ENCODE measurements around the gene MZT1.

Gene MZT1

GRCh38 chr13:72680353-72680752 lies 47.1 kb downstream of the MZT1 start:
- no peak overlapping the region for H3K27ac ChIP-seq
- TF ChIP-seq ZFX (IDR thresholded peaks at IDR 0.05), result no peak
- no peak for TF ChIP-seq CTCF (conservative IDR thresholded peaks at IDR 0.05)

GRCh38 chr13:72678312-72678711 lies 49.1 kb downstream of the MZT1 start:
- H3K27ac ChIP-seq, result no peak overlapping the region
- no peak for TF ChIP-seq ZFX (IDR thresholded peaks at IDR 0.05)

GRCh38 chr13:72677431-72677830 lies 50.0 kb downstream of the MZT1 start:
- no peak overlapping the region for H3K27ac ChIP-seq
- TF ChIP-seq ZFX (IDR thresholded peaks at IDR 0.05) (no peak), CTCF (conservative IDR thresholded peaks at IDR 0.05) (no peak)

GRCh38 chr13:72666391-72666790 lies 61.0 kb downstream of the MZT1 start:
- TF ChIP-seq ZFX (IDR thresholded peaks at IDR 0.05), result no peak
- TF ChIP-seq CTCF (conservative IDR thresholded peaks at IDR 0.05), result no peak
- H3K27ac ChIP-seq, result no peak overlapping the region

- no peak overlapping the region for H3K27ac ChIP-seq
- TF ChIP-seq ZFX (IDR thresholded peaks at IDR 0.05) (no peak), CTCF (conservative IDR thresholded peaks at IDR 0.05) (no peak)
Observed at GRCh38 chr13:72662548-72662947, 64.9 kb downstream of the MZT1 start.

Data from C4-2B (cell line).